Measurements from ENCODE around the gene ZMYM3. TPM values are rescaled to one million over a fixed set of nuclear protein-coding genes. Genes with fewer than 3 reads are reported as not detected.

ZMYM3 gene
- total and polyA plus RNA-seq, 2 of the 4 experiments (the other 2 are of a cell fraction): 10.0 to 28.1 TPM

DNA sequence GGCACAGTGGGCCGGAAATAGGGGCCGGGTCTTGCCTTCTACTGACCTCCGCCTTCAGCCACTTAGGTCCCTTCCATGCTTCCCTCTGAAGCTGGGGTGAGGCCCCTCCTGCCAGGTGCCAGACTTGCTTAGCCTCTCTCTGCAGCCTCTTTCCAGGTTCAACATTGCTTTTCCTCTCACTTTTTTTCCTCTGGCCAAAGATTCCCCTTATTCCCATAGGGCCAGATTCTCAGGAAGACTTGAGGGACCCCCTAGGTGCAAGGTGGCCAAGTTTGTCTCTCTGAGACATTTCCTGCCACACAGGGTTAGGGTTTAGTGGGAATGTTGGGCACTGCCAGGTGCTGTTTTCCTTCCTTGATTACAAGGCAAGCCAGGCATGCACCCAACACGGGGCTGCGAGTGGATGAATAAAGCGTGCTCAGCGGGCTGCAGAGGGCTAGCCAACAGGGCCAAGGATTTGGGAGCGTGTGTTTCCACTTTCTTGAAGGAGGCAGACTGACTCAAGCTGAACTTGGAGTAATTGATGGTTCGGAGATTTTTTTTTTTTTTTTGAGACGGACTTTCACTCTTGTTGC is 38.5 kb downstream of the ZMYM3 start:
- no peaks in the 10 kb centered on the region for H4K20me1 ChIP-seq (ENCODE audit: insufficient read depth, low read length)
- no peak overlapping the region for H3K9ac ChIP-seq (ENCODE audit: low read depth, low read length)
- no peak overlapping the region for H2BK15ac ChIP-seq (ENCODE audit: low read depth, low read length)
- H4K5ac ChIP-seq (ENCODE audit: low read depth, low read length): no peak overlapping the region
- H3K27me3 ChIP-seq (ENCODE audit: control insufficient read depth, insufficient read depth, low read length): peaks cover 23% of the 10 kb centered on the region
- H3K4ac ChIP-seq (ENCODE audit: low read depth, low read length): no peak overlapping the region
- H2BK5ac ChIP-seq (ENCODE audit: low read depth, low read length, poor library complexity, severe bottlenecking): no peak overlapping the region
- no peak overlapping the region for H4K8ac ChIP-seq (ENCODE audit: low read depth in 2 of 2, low read length in 2 of 2)
- H3K18ac ChIP-seq (ENCODE audit: low read depth, low read length): no peak overlapping the region
- H3K4me2 ChIP-seq (ENCODE audit: low read depth, low read length): no peak overlapping the region
- DNase-seq (no peak), ATAC-seq (ENCODE audit: low read depth) (no peak)
- dilution Hi-C loops (cut with HindIII; ENCODE audit: low sequenced_read_pairs, unreplicated experiment): no loop called here
- no peak overlapping the region for H4K91ac ChIP-seq (ENCODE audit: insufficient read depth, low read depth, low read length)
- WGBS, 2 experiments (ENCODE audit: extremely low coverage in 2 of 2, insufficient read length in 1 of 2): 70% methylated on average over 4 of the region's 10 CpGs; no CpG with 5 or more reads in 1 of the 2 experiments
- no peak for TF ChIP-seq BHLHE40 (IDR thresholded peaks at IDR 0.05; ENCODE audit: low read depth, low read length)
- TF ChIP-seq CEBPB (IDR thresholded peaks at IDR 0.05; ENCODE audit: low read depth, low read length): no peak
- TF ChIP-seq RCOR1 (IDR thresholded peaks at IDR 0.05; ENCODE audit: insufficient replicate concordance, low read length): no peak
- no peak for TF ChIP-seq MAFK (IDR thresholded peaks at IDR 0.05; ENCODE audit: low read depth, low read length)
- TF ChIP-seq, protein P1, sequence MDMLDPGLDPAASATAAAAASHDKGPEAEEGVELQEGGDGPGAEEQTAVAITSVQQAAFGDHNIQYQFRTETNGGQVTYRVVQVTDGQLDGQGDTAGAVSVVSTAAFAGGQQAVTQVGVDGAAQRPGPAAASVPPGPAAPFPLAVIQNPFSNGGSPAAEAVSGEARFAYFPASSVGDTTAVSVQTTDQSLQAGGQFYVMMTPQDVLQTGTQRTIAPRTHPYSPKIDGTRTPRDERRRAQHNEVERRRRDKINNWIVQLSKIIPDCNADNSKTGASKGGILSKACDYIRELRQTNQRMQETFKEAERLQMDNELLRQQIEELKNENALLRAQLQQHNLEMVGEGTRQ (IDR thresholded peaks at IDR 0.05; ENCODE audit: low read depth, low read length): no peak
- no peak for TF ChIP-seq FOS (IDR thresholded peaks at IDR 0.05; ENCODE audit: low read depth, low read length)
- TF ChIP-seq, protein P2, sequence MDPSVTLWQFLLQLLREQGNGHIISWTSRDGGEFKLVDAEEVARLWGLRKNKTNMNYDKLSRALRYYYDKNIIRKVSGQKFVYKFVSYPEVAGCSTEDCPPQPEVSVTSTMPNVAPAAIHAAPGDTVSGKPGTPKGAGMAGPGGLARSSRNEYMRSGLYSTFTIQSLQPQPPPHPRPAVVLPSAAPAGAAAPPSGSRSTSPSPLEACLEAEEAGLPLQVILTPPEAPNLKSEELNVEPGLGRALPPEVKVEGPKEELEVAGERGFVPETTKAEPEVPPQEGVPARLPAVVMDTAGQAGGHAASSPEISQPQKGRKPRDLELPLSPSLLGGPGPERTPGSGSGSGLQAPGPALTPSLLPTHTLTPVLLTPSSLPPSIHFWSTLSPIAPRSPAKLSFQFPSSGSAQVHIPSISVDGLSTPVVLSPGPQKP (IDR thresholded peaks at IDR 0.05; ENCODE audit: borderline replicate concordance, low read depth, low read length): no peak
- no peak for TF ChIP-seq RFX5 (IDR thresholded peaks at IDR 0.05; ENCODE audit: low read depth, low read length)
- no peak for TF ChIP-seq MAZ (IDR thresholded peaks at IDR 0.05; ENCODE audit: borderline replicate concordance, low read depth, low read length)
- no peak overlapping the region for H3K23ac ChIP-seq (ENCODE audit: low read depth, low read length)
- in situ Hi-C loops (cut with MboI; ENCODE audit: low sequenced_read_pairs): no loop called here
- no peaks in the 10 kb centered on the region for H3K36me3 ChIP-seq (ENCODE audit: control insufficient read depth, insufficient read depth, low read length)
- intact Hi-C loops (cut with micrococcal nuclease): no loop called here
- H3K9me3 ChIP-seq (ENCODE audit: control insufficient read depth, insufficient read depth, low read length): no peaks in the 10 kb centered on the region
- H2BK120ac ChIP-seq (ENCODE audit: low read depth, low read length): no peak overlapping the region
- no peaks in the 10 kb centered on the region for H3K9me1 ChIP-seq (ENCODE audit: insufficient read depth, low read length)
- no peak overlapping the region for H2AK5ac ChIP-seq (ENCODE audit: low read depth, low read length)
- no peak overlapping the region for H3K4me3 ChIP-seq (ENCODE audit: insufficient read depth, low read depth, low read length)
- no peak overlapping the region for H3K27ac ChIP-seq (ENCODE audit: insufficient read depth, low read length)
- no TSS peak for BruUV-seq (replicated peaks)
- CTCF ChIA-PET: interaction anchor here (1.2 kb wide), 1 partner anchor 18 kb away, joined by 4 read pairs; no protein-coding TSS in a partner anchor
- H3K79me1 ChIP-seq (ENCODE audit: low read depth in 1 of 2, low read length in 2 of 2): no peaks in the 10 kb centered on the region
- no peak overlapping the region for H2BK20ac ChIP-seq (ENCODE audit: low read depth, low read length)
- POLR2A ChIA-PET (ENCODE audit: unreplicated experiment): no interaction called here
- no peak overlapping the region for H2AK9ac ChIP-seq (replicated peaks; ENCODE audit: low read depth, low read length, poor library complexity)
- H3K14ac ChIP-seq (replicated peaks; ENCODE audit: low read depth, low read length): no peak overlapping the region
- H3K56ac ChIP-seq (ENCODE audit: extremely low read depth, insufficient read depth, low read length): no peak overlapping the region
- H3K4me1 ChIP-seq (ENCODE audit: control insufficient read depth, insufficient read depth, low read length): no peaks in the 10 kb centered on the region
- no peak overlapping the region for H2AFZ ChIP-seq (replicated peaks; ENCODE audit: low read length, poor library complexity)

Measured in IMR-90 (cell line).